Uterus (tissue), 4 donors: ENCODE data around the gene PRRT1. TPM values are rescaled to one million over a fixed set of nuclear protein-coding genes. Genes with fewer than 3 reads are reported as not detected.
"Not testable (repeated sequence)": the region's sequence is repeated elsewhere in the genome, so short reads cannot be mapped to it uniquely, and the experiment has no call there.

Source experiments
- DNase-seq, 2 donors: peaks; one replicate each; pipeline ENCODE4 v3.0.0-alpha.2; 2019 to 2020
- H3K27ac ChIP-seq, 2 donors: fragments of 200-600 bp; sonication (generic); 1 replicate in 1 of 2; 2 replicates in 1 of 2; pipeline ENCODE4 v1.5.1; 2016 to 2018
- H3K27me3 ChIP-seq, 2 donors: fragments of 200-600 bp; sonication (generic); one replicate each; pipeline ENCODE4 v1.5.1; 2018 to 2019; ENCODE audit warnings: control low read depth in 1 of 2
- H3K36me3 ChIP-seq, 2 donors: fragments of 200-600 bp; sonication (generic); one replicate each; pipeline ENCODE4 v1.5.1; 2019; ENCODE audit warnings: control low read depth in 1 of 2
- H3K4me1 ChIP-seq, 2 donors: fragments of 200-600 bp; sonication (generic); one replicate each; pipeline ENCODE4 v1.5.1; 2018 to 2019; ENCODE audit warnings: control low read depth in 1 of 2
- H3K4me3 ChIP-seq, 2 donors: fragments of 200-600 bp; sonication (generic); 1 replicate in 1 of 2; 2 replicates in 1 of 2; pipeline ENCODE4 v1.5.1; 2018 to 2019; ENCODE audit warnings: mild to moderate bottlenecking in 1 of 2
- H3K9me3 ChIP-seq, 2 donors: fragments of 200-600 bp; sonication (generic); one replicate each; pipeline ENCODE4 v1.5.1; 2019; ENCODE audit warnings: control low read depth in 1 of 2
- POLR2A ChIP-seq, 2 donors: fragments of 450-650 bp; IDR thresholded peaks; one replicate each; pipeline ENCODE4 v1.6.1; 2016; ENCODE audit warnings: antibody characterized with exemption in 2 of 2, mild to moderate bottlenecking in 1 of 2, moderate library complexity in 1 of 2
- intact Hi-C: fragments of 100-400 bp; cut with DNase I; formaldehyde crosslinking; loops from one replicate; pipeline ENCODE4 v1.15.1; 2023; ENCODE audit warnings: low total_unique reads
- microRNA-seq: library from miRNA; unstranded; fragments of <30 nt; microRNA quantifications from one replicate; pipeline ENCODE4, GENCODE V29; 2016; ENCODE audit warnings: borderline microRNAs expressed, borderline replicate concordance
- small RNA-seq: library from RNA; depleted of rRNA; stranded (forward); fragments of <200 nt; gene quantifications from one replicate; pipeline ENCODE3, GENCODE V24; 2016
- total RNA-seq, 4 donors: library from RNA; depleted of rRNA in 3 of 4; stranded (reverse); fragments of >200 nt in 3 of 4; gene quantifications; one replicate each; pipeline versions ENCODE4 v1.1.0 to v1.2.4, GENCODE V29; 2014 to 2023
- TF ChIP-seq, protein P1 (sequence below), 4 experiments: fragments of 200-600 bp in 2 of 4; fragments of 450-650 bp in 2 of 4; sonication (generic) in 2 of 4; IDR thresholded peaks; one replicate each; pipeline ENCODE4 v1.5.1; 2016 to 2019; ENCODE audit warnings: antibody characterized with exemption in 4 of 4, mild to moderate bottlenecking in 2 of 4, moderate library complexity in 1 of 4
- donor health status: DM: yes; HTN: yes; CAD: no.

PRRT1 gene
- total RNA-seq, 4 donors from 2014 or later = 8.0 to 9.4 TPM; not detected in 2

DNA sequence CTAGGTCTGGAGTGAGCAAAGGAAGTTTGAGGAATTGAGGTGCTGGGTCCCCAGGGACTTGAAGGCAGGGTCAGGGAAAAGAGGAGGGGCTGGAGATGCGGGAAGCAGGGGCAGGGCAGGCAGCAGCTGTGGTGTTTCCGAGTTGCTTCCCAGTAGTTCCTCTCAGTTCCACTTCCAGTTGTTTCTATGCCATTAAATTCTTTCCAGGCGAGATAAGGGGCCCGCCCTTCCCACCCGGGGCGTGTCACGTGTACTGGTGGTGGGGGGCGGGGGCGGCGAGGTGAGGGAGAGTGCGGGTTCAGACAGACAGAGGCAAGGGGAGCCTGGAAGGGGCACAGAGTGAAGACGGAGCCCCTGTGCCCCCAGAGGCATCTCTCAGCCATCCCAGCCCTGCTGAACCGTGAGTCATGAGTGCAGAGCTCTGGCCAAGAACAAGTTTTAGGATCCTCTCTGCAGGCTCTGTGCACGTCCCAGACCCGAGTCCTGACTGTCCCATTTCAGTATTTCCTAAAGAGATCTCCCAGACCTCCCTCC is 43.6 kb downstream of the PRRT1 start:
- H3K27ac ChIP-seq = peak overlapping the region; percentile 93 to 94
- peaks cover 1 to 33% of the 10 kb centered on the region in 2 donors for H3K4me1 ChIP-seq
- peak overlapping the region; percentile 50 to 57 for H3K4me3 ChIP-seq
- peak in 1 of 2 donors; percentile 44 for TF ChIP-seq POLR2A (IDR thresholded peaks at IDR 0.05)
- TF ChIP-seq, protein P1, sequence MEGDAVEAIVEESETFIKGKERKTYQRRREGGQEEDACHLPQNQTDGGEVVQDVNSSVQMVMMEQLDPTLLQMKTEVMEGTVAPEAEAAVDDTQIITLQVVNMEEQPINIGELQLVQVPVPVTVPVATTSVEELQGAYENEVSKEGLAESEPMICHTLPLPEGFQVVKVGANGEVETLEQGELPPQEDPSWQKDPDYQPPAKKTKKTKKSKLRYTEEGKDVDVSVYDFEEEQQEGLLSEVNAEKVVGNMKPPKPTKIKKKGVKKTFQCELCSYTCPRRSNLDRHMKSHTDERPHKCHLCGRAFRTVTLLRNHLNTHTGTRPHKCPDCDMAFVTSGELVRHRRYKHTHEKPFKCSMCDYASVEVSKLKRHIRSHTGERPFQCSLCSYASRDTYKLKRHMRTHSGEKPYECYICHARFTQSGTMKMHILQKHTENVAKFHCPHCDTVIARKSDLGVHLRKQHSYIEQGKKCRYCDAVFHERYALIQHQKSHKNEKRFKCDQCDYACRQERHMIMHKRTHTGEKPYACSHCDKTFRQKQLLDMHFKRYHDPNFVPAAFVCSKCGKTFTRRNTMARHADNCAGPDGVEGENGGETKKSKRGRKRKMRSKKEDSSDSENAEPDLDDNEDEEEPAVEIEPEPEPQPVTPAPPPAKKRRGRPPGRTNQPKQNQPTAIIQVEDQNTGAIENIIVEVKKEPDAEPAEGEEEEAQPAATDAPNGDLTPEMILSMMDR (IDR thresholded peaks at IDR 0.05) = no peak
- intact Hi-C loops = no loop called here
- H3K27me3 ChIP-seq = no peaks in the 10 kb centered on the region
- no peaks in the 10 kb centered on the region for H3K9me3 ChIP-seq
- DNase-seq = peak; percentile 81 to 85
- H3K36me3 ChIP-seq = no peaks in the 10 kb centered on the region

DNA sequence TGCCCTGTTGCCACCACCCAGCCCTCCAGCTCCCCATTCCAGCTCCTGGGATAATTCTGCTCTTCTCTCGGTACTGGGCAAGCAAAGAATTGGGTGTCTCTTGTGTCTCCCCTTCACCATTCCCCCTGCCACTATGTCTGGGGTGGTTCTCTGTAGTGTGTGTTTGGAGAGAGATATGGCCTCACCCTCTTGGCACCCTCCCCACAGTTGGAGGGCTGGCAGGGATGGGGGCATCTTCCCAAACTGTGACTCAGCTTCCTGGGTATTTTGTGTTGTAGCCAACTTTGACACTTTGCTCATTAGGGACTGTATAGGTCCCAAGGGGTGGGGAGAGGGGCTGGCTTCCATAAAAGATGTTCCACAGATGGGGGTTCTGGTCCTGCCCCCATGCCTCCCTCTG is 44.3 kb downstream of the PRRT1 start:
- Histone ChIP-seq H3K9me3 (no peaks in the 10 kb centered on the region), H3K27me3 (no peaks in the 10 kb centered on the region), H3K27ac (peak overlapping the region; percentile 93 to 94), H3K4me1 (peaks cover 0 to 28% of the 10 kb centered on the region in 2 donors), H3K36me3 (no peaks in the 10 kb centered on the region), H3K4me3 (peak overlapping the region; percentile 50 to 57)
- intact Hi-C loops = no loop called here
- TF ChIP-seq, protein P1 (IDR thresholded peaks at IDR 0.05) = no peak
- TF ChIP-seq POLR2A (IDR thresholded peaks at IDR 0.05) = no peak
- DNase-seq = peak in 1 of 2 donors; percentile 55

DNA sequence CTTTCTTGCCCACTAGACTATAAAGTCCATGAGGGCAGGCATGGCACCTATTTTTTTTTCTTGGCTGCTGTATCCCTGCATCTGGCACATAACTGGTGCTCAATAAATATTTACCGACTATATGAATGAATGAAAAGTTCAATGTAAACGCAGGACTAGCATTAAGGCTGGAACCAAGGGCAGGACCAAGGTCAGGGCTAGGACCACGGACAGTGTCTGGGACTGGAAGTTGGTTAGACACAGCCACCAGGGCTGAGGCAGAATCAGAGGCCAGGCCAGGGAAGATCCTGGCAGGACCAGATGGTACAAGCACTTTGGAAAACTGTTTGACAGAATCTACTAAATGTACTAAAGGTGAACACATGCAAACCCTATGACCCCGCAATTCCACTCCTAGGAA is 46.3 kb downstream of the PRRT1 start:
- Histone ChIP-seq H3K27ac (peak overlapping the region; percentile 93 to 94), H3K27me3 (no peaks in the 10 kb centered on the region), H3K4me1 (peaks cover 0 to 8% of the 10 kb centered on the region in 2 donors), H3K4me3 (no peak overlapping the region), H3K36me3 (no peaks in the 10 kb centered on the region), H3K9me3 (no peaks in the 10 kb centered on the region)
- intact Hi-C loops = no loop called here
- TF ChIP-seq, protein P1 (IDR thresholded peaks at IDR 0.05) = no peak
- TF ChIP-seq POLR2A (IDR thresholded peaks at IDR 0.05) = no peak
- DNase-seq = no peak

DNA sequence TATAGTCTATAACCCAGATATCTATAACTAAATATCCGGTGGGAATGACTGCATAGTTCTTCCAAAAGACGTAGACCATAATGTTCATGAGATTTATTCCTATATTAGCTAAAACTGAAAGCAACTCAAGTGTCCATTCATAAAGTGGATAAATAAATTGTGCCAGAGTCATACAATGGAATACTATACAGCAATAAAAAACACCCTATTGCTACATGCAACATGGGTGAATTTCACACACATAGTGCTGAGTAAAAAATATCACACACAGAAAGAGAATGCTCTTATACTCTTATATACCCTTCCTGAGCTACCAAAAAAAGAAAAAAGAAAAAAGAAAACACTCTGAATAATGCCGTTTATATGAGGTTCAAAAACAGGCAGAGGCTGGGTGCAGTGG is 49.5 kb downstream of the PRRT1 start:
- Histone ChIP-seq H3K36me3 (no peaks in the 10 kb centered on the region), H3K27me3 (no peaks in the 10 kb centered on the region), H3K4me3 (no peak overlapping the region), H3K4me1 (peaks cover 0 to 3% of the 10 kb centered on the region in 2 donors), H3K27ac (no peak overlapping the region), H3K9me3 (no peaks in the 10 kb centered on the region)
- intact Hi-C loops = no loop called here
- TF ChIP-seq POLR2A (IDR thresholded peaks at IDR 0.05) = no peak
- TF ChIP-seq, protein P1 (IDR thresholded peaks at IDR 0.05) = no peak
- no peak for DNase-seq

DNA sequence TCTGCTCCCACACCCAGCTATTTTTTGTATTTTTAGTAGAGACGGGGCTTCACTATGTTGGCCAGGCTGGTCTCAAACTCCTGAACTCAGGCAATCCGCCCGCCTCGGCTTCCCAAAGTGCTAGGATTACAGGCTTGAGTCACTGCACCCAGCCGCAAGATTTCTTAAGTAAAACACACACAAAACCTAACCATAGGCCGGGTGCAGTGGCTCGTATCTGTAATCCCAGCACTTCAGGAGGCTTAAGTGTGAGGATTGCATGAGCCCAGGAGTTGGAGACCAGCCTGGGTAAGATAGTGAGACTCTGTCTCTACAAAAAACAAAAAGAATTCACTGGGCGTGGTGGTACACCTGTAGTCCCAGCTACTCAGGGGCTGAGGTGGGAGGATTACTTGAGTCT is 51.5 kb downstream of the PRRT1 start:
- H3K27ac ChIP-seq = not testable (repeated sequence)

More for the DNA sequence above, 51.5 kb downstream of the PRRT1 start:
- H3K9me3 ChIP-seq, H3K4me1 ChIP-seq, H3K4me3 ChIP-seq, intact Hi-C loops, DNase-seq, H3K27me3 ChIP-seq, H3K36me3 ChIP-seq: not testable (repeated sequence)

Small RNA genes within 50 kb of the gene (microRNA-seq; reads per million reads assigned to microRNA genes)
- gene MIR6721 (not detected), gene MIR6833 (not detected)

Small RNA genes within 50 kb of the gene (small RNA-seq; reads per million reads assigned to genes)
- gene AL662884.1 (not detected), gene MIR6833 (not detected)

Other genes starting within 250 kb of the PRRT1 start
- gene ZBTB12, start 249.9 kb downstream of the PRRT1 start, total RNA-seq = 10 to 100 TPM in 2 of 4 donors, 1 to 10 TPM in 1, not detected in 1; 2.4 to 15.3 (median 11.0) TPM
- gene C2, start 224.2 kb downstream of the PRRT1 start, total RNA-seq = 10 to 100 TPM in 1 of 4 donors, 1 to 10 TPM in 3; 4.1 to 24.8 (median 4.6) TPM
- gene CFB, start 205.8 kb downstream of the PRRT1 start, total RNA-seq = 10 to 100 TPM in 2 of 4 donors, 1 to 10 TPM in 1, not detected in 1; 6.2 to 32.6 (median 31.5) TPM
- gene NELFE, start 193.0 kb downstream of the PRRT1 start, total RNA-seq = 10 to 100 TPM; 30.3 to 73.0 (median 51.4) TPM
- gene SKIC2, start 192.8 kb downstream of the PRRT1 start, total RNA-seq = 10 to 100 TPM; 11.5 to 58.8 (median 35.6) TPM
- gene DXO, start 179.8 kb downstream of the PRRT1 start, total RNA-seq = 10 to 100 TPM in 3 of 4 donors, 1 to 10 TPM in 1; 10.0 to 36.6 (median 14.7) TPM
- 100 to 1,000 TPM in 1 of 4 donors, 10 to 100 TPM in 2, 1 to 10 TPM in 1; 3.8 to 100 (median 32.3) TPM for gene C4A, start 169.9 kb downstream of the PRRT1 start, total RNA-seq
- 10 to 100 TPM; 12.4 to 97.5 (median 46.3) TPM for gene C4B, start 137.1 kb downstream of the PRRT1 start, total RNA-seq
- 1 to 10 TPM in 1 of 4 donors, not detected in 3; 4.1 TPM for gene CYP21A2, start 113.5 kb downstream of the PRRT1 start, total RNA-seq
- gene TNXB, start 42.6 kb downstream of the PRRT1 start, total RNA-seq = 100 to 1,000 TPM in 3 of 4 donors, 10 to 100 TPM in 1; 90.6 to 217 (median 181) TPM
- 100 to 1,000 TPM in 1 of 4 donors, 10 to 100 TPM in 3; 16.4 to 121 (median 33.6) TPM for gene ATF6B, start 23.7 kb downstream of the PRRT1 start, total RNA-seq
- 10 to 100 TPM in 1 of 4 donors, 1 to 10 TPM in 3; 1.3 to 10.3 (median 5.1) TPM for gene FKBPL, start 21.7 kb downstream of the PRRT1 start, total RNA-seq
- 10 to 100 TPM; 19.0 to 35.1 (median 28.9) TPM for gene PPT2, start 2.2 kb upstream of the PRRT1 start, total RNA-seq
- gene EGFL8, start 12.7 kb upstream of the PRRT1 start, total RNA-seq = 10 to 100 TPM in 3 of 4 donors, 1 to 10 TPM in 1; 9.2 to 54.8 (median 20.2) TPM
- gene AGPAT1, start 24.1 kb upstream of the PRRT1 start, total RNA-seq = 10 to 100 TPM; 14.2 to 71.2 (median 37.7) TPM
- gene RNF5, start 26.5 kb upstream of the PRRT1 start, total RNA-seq = 10 to 100 TPM; 45.6 to 84.7 (median 56.3) TPM
- gene AGER, start 32.3 kb upstream of the PRRT1 start, total RNA-seq = 10 to 100 TPM in 1 of 4 donors, 1 to 10 TPM in 1, under 1 TPM in 1, not detected in 1; 0.59 to 12.4 (median 2.5) TPM
- 100 to 1,000 TPM in 1 of 4 donors, 10 to 100 TPM in 3; 35.1 to 150 (median 57.7) TPM for gene PBX2, start 38.3 kb upstream of the PRRT1 start, total RNA-seq
- gene GPSM3, start 40.7 kb upstream of the PRRT1 start, total RNA-seq = 1 to 10 TPM in 3 of 4 donors, not detected in 1; 2.3 to 9.7 (median 3.5) TPM
- gene NOTCH4, start 72.1 kb upstream of the PRRT1 start, total RNA-seq = 10 to 100 TPM; 10.9 to 75.2 (median 28.6) TPM
- gene TSBP1, start 220.0 kb upstream of the PRRT1 start, total RNA-seq = not detected